SU-DHL-6 (cell line): ENCODE data around the gene OGDHL.

Experiments used
- H2AFZ ChIP-seq: fragments of 200-600 bp; sonication (generic); 2 replicates; pipeline ENCODE4 v1.6.1; 2014; ENCODE audit warnings: low read depth, mild to moderate bottlenecking, moderate library complexity, mixed read lengths, antibody characterized with exemption, low read length; ENCODE audit not compliant: severe bottlenecking
- H3F3A ChIP-seq: fragments of 200-600 bp; shearing (Covaris generic); 2 replicates; pipeline ENCODE4 v1.6.0; 2016; ENCODE audit warnings: antibody characterized with exemption, mild to moderate bottlenecking; ENCODE audit not compliant: insufficient read depth
- H3K27ac ChIP-seq: fragments of 200-600 bp; sonication (generic); 2 replicates; pipeline ENCODE4 v1.5.1; 2016; ENCODE audit warnings: low read depth, mild to moderate bottlenecking, low read length, moderate library complexity, mixed read lengths
- H3K27me3 ChIP-seq: fragments of 200-600 bp; sonication (generic), shearing (Covaris generic); 2 replicates; pipeline ENCODE4 v1.6.0; 2014; ENCODE audit warnings: mild to moderate bottlenecking, low read length
- H3K36me3 ChIP-seq: fragments of 200-600 bp; sonication (generic); 2 replicates; pipeline ENCODE4 v1.6.1; 2014; ENCODE audit warnings: mild to moderate bottlenecking, low read length, mixed read lengths
- H3K4me2 ChIP-seq: fragments of 300-600, 200-600 bp; shearing (Covaris generic), sonication (generic); 2 replicates; pipeline ENCODE4 v1.6.0; 2014; ENCODE audit warnings: low read length, low read depth, mild to moderate bottlenecking; ENCODE audit not compliant: poor library complexity, severe bottlenecking
- H3K4me3 ChIP-seq: fragments of 200-600 bp; sonication (generic); 2 replicates; pipeline ENCODE4 v1.5.1; 2014; ENCODE audit warnings: antibody characterized with exemption, low read length, mild to moderate bottlenecking, mixed read lengths; ENCODE audit not compliant: insufficient read depth, poor library complexity, severe bottlenecking
- H3K79me2 ChIP-seq: fragments of 200-600 bp; sonication (generic); 2 replicates; pipeline ENCODE4 v1.6.1; 2014; ENCODE audit warnings: mild to moderate bottlenecking, low read length, moderate library complexity; ENCODE audit not compliant: insufficient read depth
- H3K9ac ChIP-seq: fragments of 200-600 bp; sonication (generic); 2 replicates; pipeline ENCODE4 v1.7.0; 2014; ENCODE audit warnings: mild to moderate bottlenecking, low read length
- H3K9me2 ChIP-seq: fragments of 200-600 bp; sonication (generic); replicated peaks from 2 replicates; pipeline ENCODE4 v1.6.1; 2014; ENCODE audit warnings: low read length; ENCODE audit not compliant: insufficient read depth
- H3K9me3 ChIP-seq: fragments of 200-600 bp; sonication (generic); 2 replicates; pipeline ENCODE4 v1.6.1; 2014; ENCODE audit warnings: low read length, mixed read lengths; ENCODE audit not compliant: insufficient read depth
- H4K20me1 ChIP-seq: fragments of 200-600 bp; sonication (generic); 2 replicates; pipeline ENCODE4 v1.6.1; 2014; ENCODE audit warnings: low read depth, mild to moderate bottlenecking, antibody characterized with exemption, low read length, moderate library complexity, mixed read lengths
- CTCF ChIP-seq: fragments of 200-600 bp; sonication (generic); IDR thresholded peaks from one replicate; pipeline ENCODE4 v1.5.1; 2017; ENCODE audit warnings: antibody characterized with exemption, mild to moderate bottlenecking, low read length, moderate library complexity; ENCODE audit not compliant: insufficient read depth, poor library complexity, severe bottlenecking
- EZH2phosphoT487 ChIP-seq: fragments of 200-600 bp; sonication (generic), shearing (Covaris generic); conservative IDR thresholded peaks from 2 replicates; pipeline ENCODE4 v1.6.1; 2018; ENCODE audit warnings: mild to moderate bottlenecking, antibody characterized with exemption, low read length, moderate library complexity, mixed read lengths

Gene OGDHL

GRCh38 chr10:49769692-49770091 is 7.6 kb upstream of the OGDHL start:
- no peak for TF ChIP-seq EZH2phosphoT487
- TF ChIP-seq CTCF = no peak
- Histone ChIP-seq H3K36me3 (no peaks in the 10 kb centered on the region), H3K4me3 (no peak overlapping the region), H3K9me2 (no peaks in the 10 kb centered on the region), H4K20me1 (no peaks in the 10 kb centered on the region), H3K9me3 (no peaks in the 10 kb centered on the region), H3K79me2 (no peaks in the 10 kb centered on the region), H3K4me2 (no peak overlapping the region), H2AFZ (no peak overlapping the region), H3K27ac (no peak overlapping the region), H3K27me3 (no peaks in the 10 kb centered on the region), H3F3A (no peaks in the 10 kb centered on the region), H3K9ac (no peak overlapping the region)

- H3K79me2 ChIP-seq = no peaks in the 10 kb centered on the region
- H2AFZ ChIP-seq = no peak overlapping the region
- no peak overlapping the region for H3K9ac ChIP-seq
- H4K20me1 ChIP-seq = no peaks in the 10 kb centered on the region
- no peak overlapping the region for H3K4me2 ChIP-seq
- no peaks in the 10 kb centered on the region for H3K27me3 ChIP-seq
- no peaks in the 10 kb centered on the region for H3F3A ChIP-seq
- no peaks in the 10 kb centered on the region for H3K9me3 ChIP-seq
- H3K36me3 ChIP-seq = no peaks in the 10 kb centered on the region
- no peak overlapping the region for H3K4me3 ChIP-seq
- H3K27ac ChIP-seq = no peak overlapping the region
- H3K9me2 ChIP-seq = no peaks in the 10 kb centered on the region
- TF ChIP-seq EZH2phosphoT487 (no peak), CTCF (no peak)
Measured at GRCh38 chr10:49768731-49769130, 6.6 kb upstream of the OGDHL start.

GRCh38 chr10:49768329-49768728 is 6.2 kb upstream of the OGDHL start:
- Histone ChIP-seq H3K27me3 (no peaks in the 10 kb centered on the region), H3K4me3 (no peak overlapping the region), H3K9ac (no peak overlapping the region), H2AFZ (no peak overlapping the region), H3K4me2 (no peak overlapping the region), H3K27ac (no peak overlapping the region), H3K9me3 (no peaks in the 10 kb centered on the region), H3K9me2 (no peaks in the 10 kb centered on the region), H3K36me3 (no peaks in the 10 kb centered on the region), H4K20me1 (no peaks in the 10 kb centered on the region), H3F3A (no peaks in the 10 kb centered on the region), H3K79me2 (no peaks in the 10 kb centered on the region)
- no peak for TF ChIP-seq EZH2phosphoT487
- TF ChIP-seq CTCF = no peak
